Astrocyte of the spinal cord (primary cell): ENCODE measurements around the gene SLC35D2.

Experiments used
- DNase-seq: peaks from one replicate; pipeline ENCODE4 v3.0.0; 2011; ENCODE audit warnings: low read depth, low spot score
- H3K4me3 ChIP-seq: 2 replicates; pipeline ENCODE4 v1.5.1; 2011; ENCODE audit warnings: low read depth, mild to moderate bottlenecking, low read length, moderate library complexity
- in situ Hi-C: cut with HindIII; loops from 2 replicates; pipeline ENCODE4 v1.10.0; 2017; ENCODE audit warnings: low sequenced_read_pairs
- TF ChIP-seq, protein P1 (sequence below): IDR thresholded peaks from 2 replicates; pipeline ENCODE4 v1.5.1; 2012; ENCODE audit warnings: low read depth, mild to moderate bottlenecking, low read length, inconsistent platforms

Gene SLC35D2

DNA sequence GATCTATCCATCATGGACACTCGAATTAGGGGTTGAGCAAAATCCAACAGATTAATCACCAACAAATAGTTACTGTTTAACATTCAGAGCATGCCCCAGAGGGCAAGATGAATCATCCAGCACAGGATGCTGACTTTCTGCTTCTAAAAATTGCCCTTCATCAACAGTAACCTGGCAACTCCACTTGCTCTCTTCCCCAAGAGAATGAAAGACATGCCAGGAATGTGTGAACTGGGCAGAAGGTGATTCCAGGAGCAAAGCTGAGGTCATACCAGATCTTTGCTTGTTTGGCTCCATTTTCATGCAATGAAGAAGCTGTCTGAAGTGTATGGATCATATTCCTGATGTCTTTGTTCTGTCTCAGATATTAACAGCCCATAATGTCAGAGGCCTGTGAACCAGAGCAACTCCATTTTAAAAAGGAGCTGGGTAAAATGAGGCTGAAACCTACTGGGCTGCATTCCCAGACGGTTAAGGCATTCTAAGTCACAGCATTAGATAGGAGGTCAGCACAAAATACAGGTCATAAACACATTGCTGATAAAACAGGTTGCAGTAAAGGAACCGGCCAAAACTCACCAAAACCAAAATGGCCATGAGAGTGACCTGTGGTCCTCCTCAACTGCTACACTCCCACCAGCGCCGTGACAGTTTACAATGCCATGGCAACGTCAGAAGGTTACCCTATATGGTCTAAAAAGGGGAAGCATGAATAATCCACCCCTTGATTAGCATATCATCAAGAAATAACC, 37.1 kb upstream of the SLC35D2 start:
- TF ChIP-seq, protein P1, sequence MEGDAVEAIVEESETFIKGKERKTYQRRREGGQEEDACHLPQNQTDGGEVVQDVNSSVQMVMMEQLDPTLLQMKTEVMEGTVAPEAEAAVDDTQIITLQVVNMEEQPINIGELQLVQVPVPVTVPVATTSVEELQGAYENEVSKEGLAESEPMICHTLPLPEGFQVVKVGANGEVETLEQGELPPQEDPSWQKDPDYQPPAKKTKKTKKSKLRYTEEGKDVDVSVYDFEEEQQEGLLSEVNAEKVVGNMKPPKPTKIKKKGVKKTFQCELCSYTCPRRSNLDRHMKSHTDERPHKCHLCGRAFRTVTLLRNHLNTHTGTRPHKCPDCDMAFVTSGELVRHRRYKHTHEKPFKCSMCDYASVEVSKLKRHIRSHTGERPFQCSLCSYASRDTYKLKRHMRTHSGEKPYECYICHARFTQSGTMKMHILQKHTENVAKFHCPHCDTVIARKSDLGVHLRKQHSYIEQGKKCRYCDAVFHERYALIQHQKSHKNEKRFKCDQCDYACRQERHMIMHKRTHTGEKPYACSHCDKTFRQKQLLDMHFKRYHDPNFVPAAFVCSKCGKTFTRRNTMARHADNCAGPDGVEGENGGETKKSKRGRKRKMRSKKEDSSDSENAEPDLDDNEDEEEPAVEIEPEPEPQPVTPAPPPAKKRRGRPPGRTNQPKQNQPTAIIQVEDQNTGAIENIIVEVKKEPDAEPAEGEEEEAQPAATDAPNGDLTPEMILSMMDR: no peak
- no peak overlapping the region for H3K4me3 ChIP-seq
- in situ Hi-C loops: no loop called here
- peak; percentile 90 for DNase-seq

DNA sequence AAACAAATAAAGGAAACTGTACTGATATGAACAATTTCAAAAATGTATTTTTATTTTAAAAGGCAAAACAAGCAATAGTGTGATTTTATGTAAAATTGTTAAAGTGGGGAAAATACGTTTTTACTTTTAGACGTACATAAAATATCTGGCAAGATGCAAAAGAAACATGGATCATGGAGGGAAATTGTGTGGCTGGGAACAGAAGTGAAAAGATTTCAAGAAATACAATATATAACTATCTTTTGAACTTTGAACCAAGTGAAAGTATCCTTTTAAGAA, 36.1 kb upstream of the SLC35D2 start:
- in situ Hi-C loops: no loop called here
- TF ChIP-seq, protein P1: no peak
- peak; percentile 13 for DNase-seq
- H3K4me3 ChIP-seq: peak overlapping the region; percentile 74

DNA sequence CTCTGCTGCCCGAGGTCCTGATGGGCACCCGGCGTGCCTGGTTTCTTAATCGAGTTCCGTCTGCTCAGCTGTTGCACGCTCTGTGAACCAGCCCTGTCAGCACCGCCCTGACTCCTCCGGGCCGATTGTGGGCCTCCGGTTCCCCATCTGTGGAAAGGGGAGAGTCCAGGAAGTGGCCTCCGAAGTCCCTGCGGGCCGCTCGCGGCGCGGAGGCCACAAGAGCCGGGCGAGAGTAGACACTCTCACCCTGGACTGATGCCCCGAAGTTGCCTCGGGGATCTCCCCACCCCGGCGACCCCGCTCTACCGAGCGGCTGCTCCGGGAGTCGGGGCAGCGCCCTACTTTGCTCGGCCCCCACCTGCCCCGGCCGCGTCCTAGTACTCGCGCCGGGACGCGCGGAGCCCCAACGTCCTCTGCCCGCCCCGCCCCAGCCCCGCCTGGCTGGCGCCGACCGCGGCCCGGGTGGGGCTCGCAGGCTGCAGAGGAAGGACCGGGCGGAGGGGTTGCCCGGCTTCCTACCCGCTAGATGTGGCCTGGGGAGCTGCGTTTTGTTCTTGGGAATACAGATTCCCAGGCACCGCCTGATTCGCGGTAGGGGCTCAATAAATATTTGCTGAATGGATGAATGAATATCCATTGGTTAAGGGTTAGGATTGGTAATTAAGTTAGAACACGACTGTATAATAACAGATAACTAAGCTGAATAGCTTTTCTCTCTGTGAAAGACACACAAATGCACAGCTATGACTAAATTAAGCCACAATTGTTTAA, 35.6 kb upstream of the SLC35D2 start:
- H3K4me3 ChIP-seq: peak overlapping the region; percentile 74
- in situ Hi-C loops: no loop called here
- TF ChIP-seq, protein P1: no peak
- DNase-seq: peak; percentile 54

DNA sequence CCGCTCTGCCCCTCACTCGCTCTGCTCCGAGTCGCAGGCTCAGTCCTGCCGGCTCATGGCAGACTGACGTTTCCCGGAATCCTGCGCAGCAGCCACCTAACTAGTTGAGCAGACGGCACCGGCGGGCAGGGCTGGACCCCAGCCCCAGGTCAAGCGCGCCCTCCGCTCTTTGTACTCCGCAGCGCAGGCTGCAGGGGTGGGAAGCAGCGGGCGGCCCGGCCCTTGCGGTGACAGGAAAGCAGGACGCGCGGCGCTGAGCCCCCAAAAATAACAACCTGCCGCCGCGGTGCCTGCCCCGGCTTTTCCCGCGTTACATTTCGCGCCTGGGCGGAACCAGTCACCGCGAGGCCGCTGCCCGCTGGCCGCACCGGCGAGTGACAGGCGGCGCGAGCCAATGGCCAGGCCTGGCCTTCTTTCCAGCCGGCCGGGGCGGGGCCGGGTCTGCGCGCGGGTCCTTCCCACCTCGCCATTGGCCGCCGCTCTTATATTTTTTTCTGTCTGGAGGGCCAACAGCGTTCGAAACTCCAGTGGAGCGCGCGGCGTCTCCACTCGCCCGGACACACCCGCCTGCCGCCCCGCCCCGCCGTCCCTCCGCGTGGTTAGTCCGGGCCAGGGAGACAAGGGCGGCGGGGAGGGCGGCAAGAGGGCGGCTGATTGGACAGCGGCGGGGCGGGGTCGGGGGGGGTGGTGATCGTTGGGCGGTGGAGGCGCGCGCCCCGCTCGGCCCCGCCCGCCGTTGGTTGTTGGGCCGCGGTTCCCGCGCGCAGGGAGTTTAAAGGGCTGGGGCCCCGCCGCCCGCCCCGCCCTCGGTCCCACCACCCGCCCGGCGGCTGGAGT, 34.8 kb upstream of the SLC35D2 start, which contains the start of gene ZNF367:
ZNF367 (minus strand) TSS at position 288 of the 837 bp plus-strand sequence. CDS start 338 bp downstream, outside the sequence.
- in situ Hi-C loops: no loop called here
- TF ChIP-seq, protein P1: no peak
- peak within 1 kb of the TSS; percentile 74 for H3K4me3 ChIP-seq
- peak; percentile 100 for DNase-seq

DNA sequence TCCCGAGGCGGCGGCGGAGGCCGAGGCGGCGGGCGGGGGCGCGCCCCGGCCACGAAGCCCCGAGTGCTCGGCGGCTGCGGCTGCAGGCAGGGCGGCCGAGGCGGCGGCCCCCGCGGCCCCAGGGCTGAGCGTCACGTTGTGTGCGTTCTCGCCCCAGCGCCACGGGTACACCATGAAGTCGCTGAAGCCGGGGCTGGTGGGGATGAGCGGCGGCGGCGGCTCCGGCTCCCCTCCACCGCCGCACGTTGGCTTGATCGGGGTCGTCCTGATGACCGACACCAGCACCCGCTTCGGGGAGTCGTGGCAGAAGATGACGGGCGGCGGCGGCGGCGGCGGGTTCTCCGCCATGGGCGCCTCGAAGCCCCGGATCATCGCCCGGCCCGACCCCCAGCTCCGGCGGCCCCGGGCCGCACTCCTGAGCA, 34.2 kb upstream of the SLC35D2 start:
- no peak for DNase-seq
- in situ Hi-C loops: no loop called here
- TF ChIP-seq, protein P1: no peak
- peak overlapping the region; percentile 59 for H3K4me3 ChIP-seq

DNA sequence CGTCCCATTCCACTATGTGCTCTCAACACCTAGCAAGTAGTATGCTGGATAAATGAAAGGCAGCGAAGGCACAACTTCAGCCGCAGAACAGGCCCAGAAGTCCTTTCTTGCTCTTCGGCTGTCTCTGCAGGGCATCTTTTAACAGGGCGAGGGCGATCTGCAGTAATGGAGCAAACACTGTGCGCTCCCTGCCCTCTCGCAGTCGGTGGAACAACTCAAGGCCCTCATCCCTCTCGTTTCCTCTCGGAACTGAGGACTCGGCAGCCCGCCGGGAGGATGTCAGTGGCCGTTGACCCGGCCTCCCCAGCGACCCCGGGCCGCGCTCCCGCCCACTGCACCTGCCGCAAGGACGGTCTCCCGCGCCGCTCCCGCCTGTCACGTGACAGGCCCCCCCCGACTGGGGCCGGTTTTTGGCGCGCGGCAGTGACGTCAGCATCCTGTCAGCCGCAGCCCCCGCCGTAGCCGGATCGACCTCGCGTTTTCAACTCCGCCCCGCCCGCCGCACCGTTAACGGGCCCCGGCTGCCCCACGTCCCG, 33.6 kb upstream of the SLC35D2 start:
- DNase-seq: peak; percentile 82
- H3K4me3 ChIP-seq: peak overlapping the region; percentile 59
- TF ChIP-seq, protein P1: no peak
- in situ Hi-C loops: no loop called here
